AG04450 (cell line): ENCODE measurements around the gene CAND1. TPM values are rescaled to one million over a fixed set of nuclear protein-coding genes. Genes with fewer than 3 reads are reported as not detected.

Experiments
- CTCF ChIA-PET: fragments of 300-600, 350-600 bp; formaldehyde crosslinking; extraction: SDS; loops from one replicate; lab custom pipeline; 2022; ENCODE audit warnings: antibody characterized with exemption, inconsistent platforms; lab: Charles Lee
- POLR2A ChIA-PET: fragments of 350-600 bp; formaldehyde crosslinking; extraction: SDS; loops from one replicate; lab custom pipeline; 2021; ENCODE audit warnings: antibody characterized with exemption, inconsistent platforms; lab: Yijun Ruan, JAX
- DNase-seq: peaks from one replicate; pipeline ENCODE4 v3.0.0-alpha.2; 2011; ENCODE audit warnings: low read depth, low spot score
- H3K27ac ChIP-seq: one replicate; pipeline ENCODE4 v1.5.1; 2012; ENCODE audit warnings: low read depth, low read length, control low read depth
- H3K27me3 ChIP-seq: one replicate; pipeline ENCODE4 v1.6.0; 2012; ENCODE audit warnings: low read length; ENCODE audit not compliant: control insufficient read depth, insufficient read depth
- H3K4me3 ChIP-seq: 2 replicates; pipeline ENCODE4 v1.5.1; 2011; ENCODE audit warnings: mild to moderate bottlenecking, low read depth, low read length, control low read depth
- H3K9me3 ChIP-seq: 2 replicates; pipeline ENCODE4 v1.5.1; 2012; ENCODE audit warnings: low read length; ENCODE audit not compliant: control insufficient read depth, insufficient read depth
- polyA plus RNA-seq: library from polyadenylated mRNA; depleted of rRNA; stranded (reverse); fragments of >200 nt; gene quantifications from 2 replicates; pipeline ENCODE4 v1.2.3, GENCODE V29; 2011
- TF ChIP-seq, protein P1 (sequence below): IDR thresholded peaks from 2 replicates; pipeline ENCODE4 v1.5.1; 2011; ENCODE audit warnings: low read depth, low read length, control low read depth, inconsistent platforms

The CAND1 gene
- polyA plus RNA-seq, 1 experiment, result 134 TPM

DNA sequence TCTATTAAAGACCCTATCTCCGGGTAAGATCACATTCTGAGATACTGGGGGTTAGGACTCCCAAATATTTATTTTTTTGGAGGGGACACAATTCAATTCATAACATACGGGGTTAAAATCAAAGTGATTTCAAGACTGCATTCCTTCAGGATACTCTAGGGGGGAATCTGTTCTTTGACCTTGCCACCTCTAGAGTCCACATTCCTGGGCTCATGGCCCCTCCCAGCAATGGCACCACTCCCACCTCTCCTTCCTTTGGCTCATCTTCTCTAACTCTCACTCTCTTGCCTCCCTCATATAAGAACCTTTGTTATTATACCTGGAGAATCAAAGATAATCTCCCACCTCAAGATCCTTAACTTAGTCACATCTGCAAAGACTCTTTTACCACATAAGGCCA is 79.5 kb downstream of the CAND1 start:
- Histone ChIP-seq H3K27ac (no peak overlapping the region), H3K4me3 (no peak overlapping the region), H3K9me3 (no peaks in the 10 kb centered on the region), H3K27me3 (no peaks in the 10 kb centered on the region)
- TF ChIP-seq, protein P1, sequence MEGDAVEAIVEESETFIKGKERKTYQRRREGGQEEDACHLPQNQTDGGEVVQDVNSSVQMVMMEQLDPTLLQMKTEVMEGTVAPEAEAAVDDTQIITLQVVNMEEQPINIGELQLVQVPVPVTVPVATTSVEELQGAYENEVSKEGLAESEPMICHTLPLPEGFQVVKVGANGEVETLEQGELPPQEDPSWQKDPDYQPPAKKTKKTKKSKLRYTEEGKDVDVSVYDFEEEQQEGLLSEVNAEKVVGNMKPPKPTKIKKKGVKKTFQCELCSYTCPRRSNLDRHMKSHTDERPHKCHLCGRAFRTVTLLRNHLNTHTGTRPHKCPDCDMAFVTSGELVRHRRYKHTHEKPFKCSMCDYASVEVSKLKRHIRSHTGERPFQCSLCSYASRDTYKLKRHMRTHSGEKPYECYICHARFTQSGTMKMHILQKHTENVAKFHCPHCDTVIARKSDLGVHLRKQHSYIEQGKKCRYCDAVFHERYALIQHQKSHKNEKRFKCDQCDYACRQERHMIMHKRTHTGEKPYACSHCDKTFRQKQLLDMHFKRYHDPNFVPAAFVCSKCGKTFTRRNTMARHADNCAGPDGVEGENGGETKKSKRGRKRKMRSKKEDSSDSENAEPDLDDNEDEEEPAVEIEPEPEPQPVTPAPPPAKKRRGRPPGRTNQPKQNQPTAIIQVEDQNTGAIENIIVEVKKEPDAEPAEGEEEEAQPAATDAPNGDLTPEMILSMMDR, result no peak
- ChIA-PET CTCF (no interaction called here), POLR2A (no interaction called here)
- no peak for DNase-seq

DNA sequence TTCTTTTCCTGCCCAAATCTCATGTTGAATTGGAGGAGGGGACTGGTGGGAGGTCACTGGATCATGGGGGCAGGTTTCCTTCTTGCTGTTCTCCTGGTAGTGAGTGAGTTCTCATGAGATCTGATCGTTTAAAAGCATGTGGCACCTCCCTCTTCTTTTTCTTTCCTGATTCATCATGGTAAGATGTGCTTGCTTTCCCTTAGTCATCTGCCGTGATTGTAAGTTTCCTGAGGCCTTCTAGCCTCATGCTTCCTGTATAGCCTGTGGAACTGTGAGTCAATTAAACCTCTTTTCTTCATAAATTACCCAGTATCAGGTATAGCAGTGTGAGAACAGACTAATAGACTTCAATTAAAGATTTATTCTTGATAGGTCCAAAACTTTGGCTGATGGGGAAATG is 83.5 kb downstream of the CAND1 start:
- Histone ChIP-seq H3K9me3 (no peaks in the 10 kb centered on the region), H3K27ac (no peak overlapping the region), H3K27me3 (no peaks in the 10 kb centered on the region), H3K4me3 (no peak overlapping the region)
- DNase-seq, result no peak
- TF ChIP-seq, protein P1, result no peak
- ChIA-PET POLR2A (no interaction called here), CTCF (interaction anchor here (2.6 kb wide), 1 partner anchor 590 kb away, joined by 37 read pairs; no protein-coding TSS in a partner anchor)

DNA sequence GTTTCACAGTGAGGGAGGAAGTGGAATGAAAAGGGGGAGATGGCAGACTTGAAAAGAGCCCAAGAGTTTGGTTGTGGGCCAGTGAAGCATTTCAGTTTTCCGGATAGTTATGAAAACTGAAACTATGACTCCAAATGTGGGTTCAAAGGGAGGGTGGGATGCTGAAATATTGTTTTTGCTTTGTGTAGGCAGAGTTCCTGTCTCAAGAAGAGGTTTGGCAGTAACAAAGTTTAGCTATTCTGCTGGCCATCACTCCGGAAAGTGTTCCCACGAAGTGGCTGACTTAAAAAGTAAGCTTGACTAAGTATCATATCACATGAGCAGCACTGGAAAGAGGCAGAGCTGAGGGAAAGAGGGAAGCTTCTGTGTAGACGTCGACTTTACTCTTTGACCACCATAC is 85.2 kb downstream of the CAND1 start:
- no peaks in the 10 kb centered on the region for H3K9me3 ChIP-seq
- H3K4me3 ChIP-seq, result no peak overlapping the region
- no peaks in the 10 kb centered on the region for H3K27me3 ChIP-seq
- POLR2A ChIA-PET, result interaction anchor here (1.1 kb wide), 1 partner anchor 85 kb away, joined by 3 read pairs; the partner anchor contains the start of gene CAND1
- no peak for DNase-seq
- H3K27ac ChIP-seq, result no peak overlapping the region
- TF ChIP-seq, protein P1, result no peak
- CTCF ChIA-PET, result interaction anchor here (0.6 to 8.9 kb wide), 21 partner anchors 9 to 868 kb away, joined by 3 to 141 read pairs (median 4); partner anchors contain the start of genes CAND1 and DYRK2

DNA sequence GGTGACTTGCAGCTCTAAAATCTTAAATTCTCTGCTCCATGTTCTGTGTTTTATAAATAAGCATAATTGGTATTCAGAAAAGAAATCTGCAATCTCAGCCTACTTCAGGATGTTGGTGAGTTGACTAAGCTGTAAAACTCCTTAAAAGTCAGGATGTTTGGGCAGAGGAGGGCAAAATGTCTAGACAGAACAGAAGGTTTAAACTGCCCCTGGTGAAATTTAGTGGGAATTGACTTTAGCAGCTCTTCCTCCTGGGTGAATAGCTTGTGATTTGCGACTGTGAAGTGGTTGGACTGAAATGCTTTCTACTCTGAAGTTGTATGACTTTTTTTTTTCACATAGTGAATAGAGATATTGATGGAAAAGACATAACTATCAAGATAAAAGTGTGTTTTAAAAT is 85.8 kb downstream of the CAND1 start:
- POLR2A ChIA-PET, result interaction anchor here (1.1 kb wide), 1 partner anchor 86 kb away, joined by 3 read pairs; the partner anchor contains the start of gene CAND1
- CTCF ChIA-PET, result interaction anchor here (0.7 to 8.9 kb wide), 22 partner anchors 9 to 868 kb away, joined by 3 to 141 read pairs (median 4); partner anchors contain the start of genes CAND1 and DYRK2
- no peak for DNase-seq
- TF ChIP-seq, protein P1, result peak; percentile 13; the same call in 1 of the 2 replicates
- H3K4me3 ChIP-seq, result no peak overlapping the region
- no peak overlapping the region for H3K27ac ChIP-seq
- H3K27me3 ChIP-seq, result no peaks in the 10 kb centered on the region
- no peaks in the 10 kb centered on the region for H3K9me3 ChIP-seq
